Suprapubic skin (tissue), 3 donors: Measurements from ENCODE around the gene GTF2H1.

Source experiments
- CTCF ChIP-seq, 2 donors: fragments of 200-600 bp in 1 of 2; fragments of 450-650 bp in 1 of 2; sonication (generic) in 1 of 2; IDR thresholded peaks; one replicate each; pipeline ENCODE4 v1.5.1; 2016 to 2019; ENCODE audit warnings: antibody characterized with exemption in 2 of 2, mild to moderate bottlenecking in 1 of 2, moderate library complexity in 1 of 2
- POLR2A ChIP-seq, 2 donors: fragments of 450-650 bp; IDR thresholded peaks; one replicate each; pipeline ENCODE4 v1.6.1; 2017; ENCODE audit warnings: antibody characterized with exemption in 2 of 2, mild to moderate bottlenecking in 2 of 2, moderate library complexity in 2 of 2

- TF ChIP-seq CTCF (IDR thresholded peaks at IDR 0.05) (no peak), POLR2A (IDR thresholded peaks at IDR 0.05) (no peak)
These were observed 45.9 kb downstream of the GTF2H1 start for GRCh38 chr11:18368221-18368620.
